Choroid plexus epithelial cell (primary cell): ENCODE measurements around the gene PTPRH.
"Not testable (repeated sequence)": the region's sequence is repeated elsewhere in the genome, so short reads cannot be mapped to it uniquely, and the experiment has no call there.

ENCODE experiments used
- DNase-seq: peaks from one replicate; pipeline ENCODE4 v3.0.0-alpha.2; 2010; ENCODE audit warnings: low read depth
- H3K4me3 ChIP-seq: 2 replicates; pipeline ENCODE4 v1.5.1; 2011; ENCODE audit warnings: low read depth, mild to moderate bottlenecking, control low read depth, low read length, moderate library complexity
- CTCF ChIP-seq: conservative IDR thresholded peaks from 2 replicates; pipeline ENCODE4 v1.5.1; 2011; ENCODE audit warnings: low read depth, mild to moderate bottlenecking, control low read depth, inconsistent platforms, low read length, moderate library complexity

Gene PTPRH

GRCh38 chr19:55228015-55228391, 18.7 kb upstream of the PTPRH start:
- no peak for DNase-seq
- TF ChIP-seq CTCF: no peak
- H3K4me3 ChIP-seq: no peak overlapping the region

GRCh38 chr19:55227241-55228014, 18.1 kb upstream of the PTPRH start:
- no peak for DNase-seq
- TF ChIP-seq CTCF: no peak
- no peak overlapping the region for H3K4me3 ChIP-seq

- H3K4me3 ChIP-seq: no peak overlapping the region
- no peak for DNase-seq
- TF ChIP-seq CTCF: no peak
Measured at GRCh38 chr19:55226788-55227187, 17.5 kb upstream of the PTPRH start.

- no peak overlapping the region for H3K4me3 ChIP-seq
- DNase-seq: no peak
- TF ChIP-seq CTCF: no peak
Measured at GRCh38 chr19:55226273-55226672, 17.0 kb upstream of the PTPRH start.

GRCh38 chr19:55225415-55225958, 16.2 kb upstream of the PTPRH start:
- H3K4me3 ChIP-seq: no peak overlapping the region
- no peak for DNase-seq

GRCh38 chr19:55224679-55225414, 15.5 kb upstream of the PTPRH start:
- not testable (repeated sequence) for H3K4me3 ChIP-seq, DNase-seq

More at GRCh38 chr19:55225415-55225958, 16.2 kb upstream of the PTPRH start:
- no peak for TF ChIP-seq CTCF

GRCh38 chr19:55224038-55224665, 14.9 kb upstream of the PTPRH start:
- H3K4me3 ChIP-seq: no peak overlapping the region
- no peak for DNase-seq
- no peak for TF ChIP-seq CTCF
